Skin of body (tissue), 2 donors: ENCODE data around the gene COL23A1. TPM values are rescaled to one million over a fixed set of nuclear protein-coding genes. Genes with fewer than 3 reads are reported as not detected.
A peak's percentile ranks its signal among the peaks of the same experiment; 100 is the strongest.

Experiments used
- DNase-seq: peaks from one replicate; lab custom pipeline; 2025; lab: John Stamatoyannopoulos, UW
- total RNA-seq: library from RNA; depleted of rRNA; stranded (reverse); fragments of >200 nt; gene quantifications from one replicate; pipeline ENCODE4 v1.2.3, GENCODE V29; 2014

Gene COL23A1
- total RNA-seq, 1 donor from 2014 or later, result 4.6 TPM

GRCh38 chr5:178463321-178464155 lies 126.7 kb downstream of the COL23A1 start:
- DNase-seq, result no peak

- DNase-seq, result no peak
These were observed 127.4 kb downstream of the COL23A1 start for GRCh38 chr5:178462816-178463215.

DNA sequence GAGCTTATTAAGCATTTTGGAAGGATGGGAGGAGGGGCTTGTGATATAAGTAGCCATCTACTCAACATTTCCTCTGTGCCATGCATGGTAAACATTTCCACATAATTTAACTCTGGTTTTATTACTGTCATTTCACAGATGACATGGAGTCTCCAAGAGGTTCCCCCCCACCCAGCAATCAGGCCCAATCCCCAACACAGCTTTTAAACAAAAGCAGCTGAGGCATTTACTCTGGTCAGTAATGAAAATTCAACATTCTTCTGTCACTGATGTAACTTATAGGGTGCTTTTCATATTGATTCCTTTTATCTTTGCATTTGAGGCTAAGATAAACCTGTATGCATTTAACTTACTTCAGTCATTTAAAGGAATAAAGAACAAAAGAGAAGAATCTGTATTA lies 128.1 kb downstream of the COL23A1 start:
- peak; percentile 53 for DNase-seq

DNA sequence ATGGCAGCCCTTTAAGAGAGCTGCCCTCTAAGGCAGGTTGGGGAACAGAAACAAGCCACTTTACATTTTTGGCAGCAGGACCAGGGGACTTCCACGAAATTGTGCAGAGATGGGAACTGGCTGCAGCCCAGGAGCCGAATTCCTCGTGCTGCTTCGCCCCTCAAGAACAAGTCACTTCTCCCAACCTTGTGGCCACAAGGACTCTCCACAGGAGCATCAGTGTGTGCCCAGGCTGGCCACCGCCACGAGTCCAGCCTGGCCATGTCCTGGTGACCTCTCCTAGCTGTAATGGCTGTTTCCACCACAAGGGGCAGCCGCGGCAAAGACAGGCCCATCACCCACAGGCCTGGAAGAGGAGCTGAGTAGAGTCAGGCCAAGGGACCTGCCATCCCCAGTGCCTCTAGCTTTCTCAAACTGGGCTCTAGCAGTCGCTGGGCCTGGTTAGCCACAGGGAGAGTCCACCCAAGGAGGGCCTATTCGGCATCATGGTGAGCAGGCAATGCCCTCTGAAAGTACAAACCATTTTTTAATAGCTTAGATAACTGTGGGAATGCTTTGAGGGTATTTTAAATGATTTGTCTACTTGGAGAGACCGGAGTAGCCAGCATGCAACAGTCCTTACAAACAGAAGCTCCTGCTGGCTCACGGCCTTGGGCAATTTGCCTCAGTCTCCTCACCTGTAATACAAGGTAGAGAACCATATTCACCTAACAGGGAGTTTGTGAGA lies 129.0 kb downstream of the COL23A1 start:
- peak; percentile 11 for DNase-seq

DNA sequence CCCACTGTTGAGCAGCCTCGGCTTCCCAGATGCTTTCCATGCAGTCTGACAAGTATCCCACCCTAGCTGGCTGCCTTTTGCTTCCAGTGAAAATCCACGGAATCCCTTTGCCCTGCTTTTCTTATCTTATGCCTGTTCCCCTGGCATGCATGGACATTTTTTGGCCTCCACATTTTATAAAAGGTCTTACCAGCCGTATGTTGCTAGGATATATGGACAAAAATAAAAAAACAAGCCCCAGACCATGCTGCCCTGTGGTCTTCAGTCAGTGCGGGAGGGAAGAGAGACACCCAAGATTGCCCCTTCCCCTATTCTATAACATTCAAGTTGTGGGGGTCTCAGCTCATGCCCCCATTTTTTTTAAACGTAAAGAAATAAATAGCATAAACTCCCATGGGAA lies 129.6 kb downstream of the COL23A1 start:
- no peak for DNase-seq

GRCh38 chr5:178460174-178460573 lies 130.0 kb downstream of the COL23A1 start:
- DNase-seq, result no peak

DNA sequence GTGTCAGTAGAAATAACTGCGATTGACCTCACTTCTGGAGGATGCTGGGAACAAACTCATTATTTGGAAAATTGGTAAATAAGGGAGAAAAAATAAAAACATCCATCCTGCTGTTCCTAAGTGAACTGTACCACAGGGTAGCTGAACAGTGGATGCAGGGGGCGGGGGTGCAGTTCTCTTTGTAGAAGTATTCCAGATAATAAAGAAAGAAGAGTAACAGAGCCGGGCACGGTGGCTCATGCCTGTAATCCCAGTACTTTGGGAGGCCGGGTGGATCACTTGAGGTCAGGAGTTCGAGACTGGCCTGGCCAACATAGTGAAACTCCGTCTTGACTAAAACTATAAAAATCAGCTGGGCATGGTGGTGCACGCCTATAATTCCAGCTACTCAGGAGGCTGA lies 132.1 kb downstream of the COL23A1 start:
- no peak for DNase-seq

- no peak for DNase-seq
These were observed 132.7 kb downstream of the COL23A1 start for GRCh38 chr5:178457471-178457870.

- DNase-seq, result no peak
These were observed 134.7 kb downstream of the COL23A1 start for GRCh38 chr5:178455480-178455835.

DNA sequence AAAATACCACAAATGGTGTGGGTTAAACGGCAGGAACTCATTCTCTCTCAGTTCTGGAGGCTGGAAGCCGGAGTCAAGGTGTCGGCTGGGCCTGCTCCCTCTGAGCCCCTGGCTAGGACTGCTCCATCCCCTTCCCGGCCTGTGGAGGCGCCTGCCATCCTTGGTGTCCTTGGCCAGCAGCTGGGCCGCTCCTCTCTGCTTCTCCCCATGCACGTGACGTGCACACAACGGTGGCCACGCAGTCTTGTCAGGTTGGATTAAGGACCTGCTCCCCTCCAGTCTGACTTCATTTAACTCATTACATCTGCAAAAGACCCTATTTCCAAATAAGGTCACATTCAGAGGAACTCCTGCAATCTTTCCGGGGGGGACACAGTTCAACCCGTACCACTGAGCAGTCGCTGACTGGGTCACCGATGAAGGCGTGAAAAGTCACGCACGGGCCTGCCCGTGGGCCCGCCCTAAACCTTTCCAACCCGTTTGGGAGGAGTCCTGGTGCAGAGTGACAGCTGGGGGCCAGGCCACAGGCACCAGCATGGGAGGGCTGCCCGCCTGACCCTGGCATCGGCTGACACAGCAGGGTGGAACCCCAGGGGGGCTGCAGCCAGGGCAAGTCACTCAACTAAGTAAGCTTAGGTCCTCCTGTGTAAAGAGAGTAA lies 135.2 kb downstream of the COL23A1 start:
- DNase-seq, result no peak

- no peak for DNase-seq
These were observed 135.9 kb downstream of the COL23A1 start for GRCh38 chr5:178454303-178454702.

DNA sequence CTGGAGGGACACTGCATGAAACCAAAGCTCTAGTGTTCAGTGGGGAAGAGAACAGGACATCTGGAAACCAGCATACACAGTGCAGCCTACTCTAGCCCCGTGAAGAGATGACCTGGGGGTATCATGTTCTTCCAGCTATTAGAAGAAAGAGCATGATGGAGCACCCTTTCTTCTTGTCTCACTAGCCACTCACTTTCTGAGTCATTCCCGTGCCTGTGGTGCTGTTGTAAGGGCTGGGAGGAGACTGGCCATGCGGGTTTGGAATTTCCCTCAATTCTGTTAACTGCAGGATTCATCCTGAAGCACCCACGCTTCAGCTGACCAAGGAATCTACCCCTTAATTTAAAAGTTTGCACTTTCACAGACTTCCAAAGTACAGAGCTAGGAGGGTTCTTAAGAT lies 137.0 kb downstream of the COL23A1 start:
- no peak for DNase-seq

- no peak for DNase-seq
These were observed 139.8 kb downstream of the COL23A1 start for GRCh38 chr5:178450121-178451028.

DNA sequence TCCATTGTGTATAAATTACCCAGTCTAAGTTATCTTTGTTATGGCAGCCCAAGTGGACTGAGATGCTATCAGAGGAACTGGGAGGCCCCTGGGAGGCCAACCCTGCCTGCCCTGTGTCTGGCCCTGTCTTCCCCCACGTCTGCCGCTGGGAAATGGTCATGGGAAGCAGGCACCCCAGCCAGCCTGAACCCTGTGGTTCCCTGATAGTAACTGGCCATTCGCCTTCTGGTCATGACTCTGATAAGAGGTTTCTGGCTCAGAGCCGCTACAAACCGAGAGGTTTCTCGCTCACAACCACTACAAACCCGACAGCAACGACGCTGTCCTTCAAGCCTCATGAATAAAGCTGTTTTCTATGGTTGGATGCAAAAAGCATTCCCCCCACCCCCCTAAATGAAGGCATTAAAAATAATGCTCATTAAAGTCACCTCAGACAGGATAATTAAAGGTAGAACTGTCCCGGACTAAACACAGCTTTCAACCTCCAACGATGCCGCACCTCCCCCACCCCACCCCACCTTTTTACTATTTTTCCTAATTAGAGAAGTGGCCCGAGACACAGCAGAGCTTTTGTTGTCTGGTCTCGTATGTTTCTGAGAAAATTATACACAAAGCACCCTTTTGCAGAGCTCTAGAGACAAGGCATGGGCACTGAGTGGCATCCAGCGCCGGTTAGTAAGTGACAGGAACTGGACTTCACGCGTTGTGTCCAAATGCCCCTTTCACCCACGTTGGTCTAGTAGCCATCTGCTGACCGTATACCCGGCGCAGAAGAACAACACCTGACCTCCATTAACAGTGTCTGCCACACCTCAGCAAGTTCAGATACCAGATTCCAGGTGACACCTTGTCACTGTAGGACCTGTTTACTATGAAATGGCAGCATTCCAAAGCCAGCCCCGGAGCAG lies 140.8 kb downstream of the COL23A1 start:
- no peak for DNase-seq

DNA sequence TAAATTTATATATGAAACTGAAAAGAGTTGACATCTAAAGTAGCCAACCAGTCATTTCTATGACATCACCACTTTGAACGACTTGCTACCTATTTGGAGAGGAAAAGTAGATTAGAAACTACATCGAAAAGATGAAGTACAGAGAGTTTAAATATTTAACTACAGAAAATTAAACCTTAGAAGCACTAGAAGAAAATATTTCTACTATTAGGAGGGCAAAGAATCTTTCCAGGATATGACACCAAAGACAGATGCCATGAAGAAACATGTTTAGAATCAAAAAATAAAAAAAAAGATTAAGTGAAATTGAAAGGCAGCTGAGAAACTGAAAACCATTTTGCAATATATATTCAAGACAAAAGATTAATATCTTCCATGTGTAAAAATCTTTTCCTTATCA lies 144.7 kb downstream of the COL23A1 start:
- no peak for DNase-seq

GRCh38 chr5:178442405-178443257 lies 147.6 kb downstream of the COL23A1 start:
- DNase-seq, result no peak

DNA sequence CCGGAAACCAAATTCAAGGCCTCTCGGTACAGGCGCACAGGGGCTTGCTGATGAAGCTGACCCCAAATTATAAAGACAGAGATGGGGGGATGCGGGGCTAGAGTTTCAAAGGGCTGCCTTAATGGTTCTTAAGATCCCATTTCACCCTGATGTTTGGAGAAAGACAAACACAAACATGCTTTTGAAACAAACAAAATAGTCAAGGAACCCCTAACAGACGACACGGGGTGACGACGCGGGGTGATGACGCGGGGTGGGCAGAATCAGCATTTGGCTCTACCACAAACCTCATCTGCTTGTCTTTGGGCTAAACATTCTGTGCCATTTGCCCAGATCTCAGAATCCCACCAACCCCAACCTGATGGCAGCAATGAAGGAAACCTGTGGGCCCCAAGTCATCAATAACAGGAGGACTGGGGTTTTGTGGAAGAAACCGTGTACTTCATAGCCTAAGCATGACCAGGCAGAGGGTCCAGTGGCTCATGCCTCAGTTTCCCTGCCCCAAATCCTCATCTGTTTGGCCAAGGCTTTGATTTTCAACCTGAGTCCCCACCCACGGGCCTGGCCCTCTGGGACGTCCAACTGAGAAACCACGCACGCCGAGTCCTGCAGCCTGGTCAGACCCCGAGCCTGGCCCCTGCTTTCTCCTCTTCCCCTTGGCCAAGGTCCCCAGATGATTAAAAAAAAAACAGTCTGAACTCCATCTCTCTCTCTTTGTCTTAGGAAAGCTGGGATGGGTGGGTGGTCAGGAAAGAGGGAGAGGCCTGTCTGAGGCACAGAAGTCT lies 148.5 kb downstream of the COL23A1 start:
- DNase-seq, result no peak

DNA sequence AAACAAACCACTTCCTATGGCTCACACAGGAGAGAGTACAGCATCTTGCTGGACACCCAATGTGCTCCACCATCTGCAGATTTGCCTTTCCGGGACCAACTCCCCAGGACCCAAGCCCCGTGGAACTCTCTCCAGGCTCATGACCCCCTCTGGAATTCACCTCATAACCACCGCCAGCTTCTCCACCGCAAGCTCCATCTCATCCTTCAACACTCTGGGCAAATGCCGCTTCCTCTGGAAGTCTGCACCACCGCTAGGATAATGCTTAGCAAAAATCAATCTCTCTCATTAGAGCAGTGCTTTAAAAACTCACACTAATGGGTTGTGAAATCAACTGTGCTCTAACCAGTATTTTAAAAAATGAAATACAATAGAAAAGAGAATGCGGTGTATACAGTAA lies 150.0 kb downstream of the COL23A1 start:
- DNase-seq, result no peak
